ENCODE data around the gene TMEM63B.

- TF ChIP-seq POLR2A (IDR thresholded peaks at IDR 0.05) (no peak), CTCF (IDR thresholded peaks at IDR 0.05) (no peak)
Observed at GRCh38 chr6:44105993-44106740, 21.2 kb upstream of the TMEM63B start.

Data from thyroid gland (tissue), 4 donors.